Measurements from ENCODE around the gene DUSP16. TPM values are rescaled to one million over a fixed set of nuclear protein-coding genes. Genes with fewer than 3 reads are reported as not detected.

Gene DUSP16
- total RNA-seq, 1 donor from 2014 or later = 2.0 TPM

GRCh38 chr12:12499909-12500604, 62.6 kb downstream of the DUSP16 start:
- no peaks in the 10 kb centered on the region for H3K27me3 Mint-ChIP-seq
- peaks cover 5% of the 10 kb centered on the region for H3K4me1 Mint-ChIP-seq
- intact Hi-C loops (cut with micrococcal nuclease) = no loop called here
- POLR2A ChIA-PET = no interaction called here
- CTCF ChIA-PET = no interaction called here
- no peak overlapping the region for H3K27ac Mint-ChIP-seq
- no peak for DNase-seq
- TF ChIP-seq CTCF (IDR thresholded peaks at IDR 0.05) = no peak
- H3K36me3 Mint-ChIP-seq (ENCODE audit: low read depth) = no peaks in the 10 kb centered on the region
- no peak for ATAC-seq (ENCODE audit: low read depth)
- no peaks in the 10 kb centered on the region for H3K9me3 Mint-ChIP-seq
- H3K4me3 Mint-ChIP-seq = no peak overlapping the region

- intact Hi-C loops (cut with micrococcal nuclease) = no loop called here
- DNase-seq = no peak
- no peaks in the 10 kb centered on the region for H3K36me3 Mint-ChIP-seq (ENCODE audit: low read depth)
- ChIA-PET CTCF (no interaction called here), POLR2A (no interaction called here)
- no peak overlapping the region for H3K27ac Mint-ChIP-seq
- TF ChIP-seq CTCF (IDR thresholded peaks at IDR 0.05) = no peak
- H3K9me3 Mint-ChIP-seq = no peaks in the 10 kb centered on the region
- no peaks in the 10 kb centered on the region for H3K27me3 Mint-ChIP-seq
- H3K4me1 Mint-ChIP-seq = peaks cover 2% of the 10 kb centered on the region
- H3K4me3 Mint-ChIP-seq = no peak overlapping the region
- no peak for ATAC-seq (ENCODE audit: low read depth)
These were observed 64.5 kb downstream of the DUSP16 start for GRCh38 chr12:12498210-12498609.

GRCh38 chr12:12495536-12495935, 67.1 kb downstream of the DUSP16 start:
- intact Hi-C loops (cut with micrococcal nuclease) = no loop called here
- Mint-ChIP-seq H3K36me3 (ENCODE audit: low read depth) (no peaks in the 10 kb centered on the region), H3K4me1 (no peaks in the 10 kb centered on the region), H3K4me3 (no peak overlapping the region), H3K9me3 (no peaks in the 10 kb centered on the region), H3K27me3 (no peaks in the 10 kb centered on the region), H3K27ac (no peak overlapping the region)
- TF ChIP-seq CTCF (IDR thresholded peaks at IDR 0.05) = no peak
- ChIA-PET POLR2A (no interaction called here), CTCF (no interaction called here)
- ATAC-seq (ENCODE audit: low read depth) (no peak), DNase-seq (no peak)

DNA sequence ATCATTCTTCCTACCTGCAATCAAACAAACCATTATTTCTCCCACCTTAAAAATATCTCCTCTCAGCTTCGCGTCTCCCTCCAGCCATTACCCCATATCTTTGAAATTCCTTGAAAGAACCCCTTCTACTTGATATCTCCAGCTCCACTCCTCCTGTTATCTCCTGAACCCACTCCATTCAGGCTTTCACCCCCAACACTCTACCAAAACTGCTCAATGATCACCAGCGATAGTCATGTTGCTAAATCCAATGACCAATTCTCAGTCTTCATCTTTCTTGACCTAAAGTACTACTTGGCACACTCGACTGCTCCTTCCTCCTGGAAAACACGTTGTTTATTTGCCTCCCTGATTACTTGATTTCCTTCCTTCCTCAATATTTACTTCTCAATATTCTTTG, 70.1 kb downstream of the DUSP16 start:
- ChIA-PET POLR2A (no interaction called here), CTCF (no interaction called here)
- no peak for DNase-seq
- Mint-ChIP-seq H3K4me1 (no peaks in the 10 kb centered on the region), H3K9me3 (no peaks in the 10 kb centered on the region), H3K27ac (no peak overlapping the region), H3K27me3 (no peaks in the 10 kb centered on the region), H3K4me3 (no peak overlapping the region), H3K36me3 (ENCODE audit: low read depth) (no peaks in the 10 kb centered on the region)
- TF ChIP-seq CTCF (IDR thresholded peaks at IDR 0.05) = no peak
- ATAC-seq (ENCODE audit: low read depth) = no peak
- intact Hi-C loops (cut with micrococcal nuclease) = no loop called here

DNA sequence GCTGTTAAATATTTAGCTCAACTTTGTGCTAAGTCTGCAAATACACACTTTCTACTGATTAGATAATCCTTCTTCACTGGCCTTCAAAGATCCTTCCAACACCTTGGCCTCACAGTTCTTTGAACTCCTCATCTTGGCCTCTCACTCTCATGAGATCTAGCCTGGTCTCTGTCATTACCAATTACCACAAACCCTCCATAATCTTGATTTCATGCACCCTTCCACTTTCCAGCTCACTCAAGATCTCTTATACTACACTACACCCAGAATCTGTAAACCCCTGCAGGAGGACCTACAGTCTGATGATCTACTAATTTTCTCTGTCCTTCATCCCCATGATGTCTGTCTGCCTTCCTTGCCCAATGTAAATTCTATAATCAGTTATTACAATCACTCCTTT, 71.1 kb downstream of the DUSP16 start:
- ChIA-PET POLR2A (no interaction called here), CTCF (no interaction called here)
- intact Hi-C loops (cut with micrococcal nuclease) = no loop called here

More for the DNA sequence above, 71.1 kb downstream of the DUSP16 start:
- Mint-ChIP-seq H3K36me3 (ENCODE audit: low read depth) (no peaks in the 10 kb centered on the region), H3K27me3 (no peaks in the 10 kb centered on the region), H3K27ac (no peak overlapping the region), H3K4me1 (peaks cover 3% of the 10 kb centered on the region), H3K9me3 (no peaks in the 10 kb centered on the region), H3K4me3 (no peak overlapping the region)
- TF ChIP-seq CTCF (IDR thresholded peaks at IDR 0.05) = no peak
- DNase-seq (no peak), ATAC-seq (ENCODE audit: low read depth) (no peak)
